ENCODE results near the gene PNPLA2.

Gene PNPLA2

GRCh38 chr11:842370-843002 is 23.8 kb downstream of the PNPLA2 start, which contains the start of the genes POLR2L and TSPAN4:
Gene POLR2L, minus strand, starts transcription at chr11:842529. Its CDS starts 21 bp downstream, at chr11:842508.
Gene TSPAN4, plus strand, starts transcription at chr11:842852. Its CDS starts 7,453 bp downstream, at chr11:850305.
- Histone ChIP-seq H3K27me3 (ENCODE audit: insufficient read depth, low read length) (0 out of 2 replicates have a peak, but pooled peaks cover 4% of the 10 kb centered on the region), H2AFZ (ENCODE audit: low read length) (no peak within 1 kb of the TSS), H3K4me3 (ENCODE audit: low read depth, low read length, poor library complexity, severe bottlenecking) (peak within 1 kb of the TSS; percentile 99), H4K20me1 (ENCODE audit: insufficient read depth, low read length) (no peaks in the 10 kb centered on the region), H3K27ac (ENCODE audit: low read depth, low read length, poor library complexity, severe bottlenecking) (peak within 1 kb of the TSS; percentile 49), H3F3A (ENCODE audit: insufficient read depth, low read length) (no peaks in the 10 kb centered on the region), H3K9ac (ENCODE audit: low read length) (peak within 1 kb of the TSS; percentile 98), H3K4me2 (ENCODE audit: low read length) (peak within 1 kb of the TSS; percentile 70), H3K4me1 (ENCODE audit: insufficient read depth, low read length, severe bottlenecking) (peaks cover 28% of the 10 kb centered on the region), H3K36me3 (ENCODE audit: insufficient read depth, low read length) (peaks cover 34% of the 10 kb centered on the region), H3K79me2 (ENCODE audit: insufficient read depth, low read length) (peaks cover 8% of the 10 kb centered on the region; the same call in 1 of the 2 replicates), H3K9me3 (ENCODE audit: low read length) (no peaks in the 10 kb centered on the region), H3K9me2 (ENCODE audit: low read depth, low read length) (no peaks in the 10 kb centered on the region)
- TF ChIP-seq, protein P1, sequence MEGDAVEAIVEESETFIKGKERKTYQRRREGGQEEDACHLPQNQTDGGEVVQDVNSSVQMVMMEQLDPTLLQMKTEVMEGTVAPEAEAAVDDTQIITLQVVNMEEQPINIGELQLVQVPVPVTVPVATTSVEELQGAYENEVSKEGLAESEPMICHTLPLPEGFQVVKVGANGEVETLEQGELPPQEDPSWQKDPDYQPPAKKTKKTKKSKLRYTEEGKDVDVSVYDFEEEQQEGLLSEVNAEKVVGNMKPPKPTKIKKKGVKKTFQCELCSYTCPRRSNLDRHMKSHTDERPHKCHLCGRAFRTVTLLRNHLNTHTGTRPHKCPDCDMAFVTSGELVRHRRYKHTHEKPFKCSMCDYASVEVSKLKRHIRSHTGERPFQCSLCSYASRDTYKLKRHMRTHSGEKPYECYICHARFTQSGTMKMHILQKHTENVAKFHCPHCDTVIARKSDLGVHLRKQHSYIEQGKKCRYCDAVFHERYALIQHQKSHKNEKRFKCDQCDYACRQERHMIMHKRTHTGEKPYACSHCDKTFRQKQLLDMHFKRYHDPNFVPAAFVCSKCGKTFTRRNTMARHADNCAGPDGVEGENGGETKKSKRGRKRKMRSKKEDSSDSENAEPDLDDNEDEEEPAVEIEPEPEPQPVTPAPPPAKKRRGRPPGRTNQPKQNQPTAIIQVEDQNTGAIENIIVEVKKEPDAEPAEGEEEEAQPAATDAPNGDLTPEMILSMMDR (IDR thresholded peaks at IDR 0.05; ENCODE audit: low read length), result no peak
- no peak for TF ChIP-seq EZH2 (IDR thresholded peaks at IDR 0.05; ENCODE audit: borderline replicate concordance, low read length)

GRCh38 chr11:843086-843734 is 24.5 kb downstream of the PNPLA2 start:
- TF ChIP-seq, protein P1 (IDR thresholded peaks at IDR 0.05; ENCODE audit: low read length), result no peak
- TF ChIP-seq EZH2 (IDR thresholded peaks at IDR 0.05; ENCODE audit: borderline replicate concordance, low read length), result no peak
- Histone ChIP-seq H3K79me2 (ENCODE audit: insufficient read depth, low read length) (peaks cover 8% of the 10 kb centered on the region; the same call in 1 of the 2 replicates), H3K4me1 (ENCODE audit: insufficient read depth, low read length, severe bottlenecking) (peaks cover 28% of the 10 kb centered on the region), H3K4me3 (ENCODE audit: low read depth, low read length, poor library complexity, severe bottlenecking) (peak overlapping the region; percentile 99), H3K9me3 (ENCODE audit: low read length) (no peaks in the 10 kb centered on the region), H3K27me3 (ENCODE audit: insufficient read depth, low read length) (0 out of 2 replicates have a peak, but pooled peaks cover 4% of the 10 kb centered on the region), H3F3A (ENCODE audit: insufficient read depth, low read length) (no peaks in the 10 kb centered on the region), H3K27ac (ENCODE audit: low read depth, low read length, poor library complexity, severe bottlenecking) (no peak overlapping the region), H3K9ac (ENCODE audit: low read length) (peak overlapping the region; percentile 98), H3K4me2 (ENCODE audit: low read length) (peak overlapping the region; percentile 70), H3K36me3 (ENCODE audit: insufficient read depth, low read length) (peaks cover 29% of the 10 kb centered on the region), H2AFZ (ENCODE audit: low read length) (no peak overlapping the region), H3K9me2 (ENCODE audit: low read depth, low read length) (no peaks in the 10 kb centered on the region), H4K20me1 (ENCODE audit: insufficient read depth, low read length) (no peaks in the 10 kb centered on the region)

GRCh38 chr11:843818-844692 is 25.3 kb downstream of the PNPLA2 start:
- Histone ChIP-seq H3F3A (ENCODE audit: insufficient read depth, low read length) (no peaks in the 10 kb centered on the region), H3K9ac (ENCODE audit: low read length) (no peak overlapping the region; the same call in 1 of the 2 replicates)

More at GRCh38 chr11:843818-844692, 25.3 kb downstream of the PNPLA2 start:
- 0 out of 2 replicates have a peak, but pooled peaks cover 4% of the 10 kb centered on the region for H3K27me3 ChIP-seq (ENCODE audit: insufficient read depth, low read length)
- no peak overlapping the region for H3K27ac ChIP-seq (ENCODE audit: low read depth, low read length, poor library complexity, severe bottlenecking)
- H2AFZ ChIP-seq (ENCODE audit: low read length), result no peak overlapping the region
- H3K4me1 ChIP-seq (ENCODE audit: insufficient read depth, low read length, severe bottlenecking), result peaks cover 35% of the 10 kb centered on the region
- H4K20me1 ChIP-seq (ENCODE audit: insufficient read depth, low read length), result no peaks in the 10 kb centered on the region
- H3K4me2 ChIP-seq (ENCODE audit: low read length), result peak overlapping the region; percentile 70; the same call in 1 of the 2 replicates
- no peaks in the 10 kb centered on the region for H3K9me2 ChIP-seq (ENCODE audit: low read depth, low read length)
- no peak for TF ChIP-seq EZH2 (IDR thresholded peaks at IDR 0.05; ENCODE audit: borderline replicate concordance, low read length)
- TF ChIP-seq, protein P1 (IDR thresholded peaks at IDR 0.05; ENCODE audit: low read length), result no peak
- peak overlapping the region; percentile 99 for H3K4me3 ChIP-seq (ENCODE audit: low read depth, low read length, poor library complexity, severe bottlenecking)
- H3K79me2 ChIP-seq (ENCODE audit: insufficient read depth, low read length), result peaks cover 8% of the 10 kb centered on the region; the same call in 1 of the 2 replicates
- H3K36me3 ChIP-seq (ENCODE audit: insufficient read depth, low read length), result peaks cover 22% of the 10 kb centered on the region
- no peaks in the 10 kb centered on the region for H3K9me3 ChIP-seq (ENCODE audit: low read length)
